Measurements from ENCODE around the gene HS6ST2.
A peak's percentile ranks its signal among the peaks of the same experiment; 100 is the strongest.
"Not testable (repeated sequence)": the region's sequence is repeated elsewhere in the genome, so short reads cannot be mapped to it uniquely, and the experiment has no call there.

The HS6ST2 gene

GRCh38 chrX:132958091-132958703, at the start of gene HS6ST2:
Gene HS6ST2 (minus strand): TSS chrX:132958629.
- peak in 1 of 2 experiments; percentile 51 for DNase-seq

GRCh38 chrX:133007458-133007857, 49.0 kb upstream of the HS6ST2 start:
- DNase-seq = no peak

- no peak for DNase-seq
These were observed 47.2 kb upstream of the HS6ST2 start for GRCh38 chrX:133005616-133006015.

GRCh38 chrX:133005042-133005441, 46.6 kb upstream of the HS6ST2 start:
- DNase-seq = peak in 1 of 2 experiments; percentile 20

GRCh38 chrX:132999209-132999608, 40.8 kb upstream of the HS6ST2 start:
- no peak for DNase-seq

- no peak for DNase-seq
These were observed 32.4 kb upstream of the HS6ST2 start for GRCh38 chrX:132990835-132991234.

- no peak for DNase-seq
These were observed 28.1 kb upstream of the HS6ST2 start for GRCh38 chrX:132986556-132986955.

GRCh38 chrX:132984058-132984650, 25.7 kb upstream of the HS6ST2 start:
- no peak for DNase-seq

- no peak for DNase-seq
These were observed 25.1 kb upstream of the HS6ST2 start for GRCh38 chrX:132983496-132983895.

GRCh38 chrX:132980035-132980434, 21.6 kb upstream of the HS6ST2 start:
- DNase-seq = not testable (repeated sequence)

GRCh38 chrX:132968296-132968949, 10.0 kb upstream of the HS6ST2 start:
- no peak for DNase-seq

GRCh38 chrX:132967049-132967448, 8.6 kb upstream of the HS6ST2 start:
- no peak for DNase-seq

GRCh38 chrX:132965461-132965860, 7.0 kb upstream of the HS6ST2 start:
- DNase-seq = no peak

- no peak for DNase-seq
These were observed 3.1 kb upstream of the HS6ST2 start for GRCh38 chrX:132961511-132961910.

GRCh38 chrX:132957211-132958090, 978 bp downstream of the HS6ST2 start:
- DNase-seq = peak in 1 of 2 experiments; percentile 42

GRCh38 chrX:132956421-132957210, 1.8 kb downstream of the HS6ST2 start:
- peak in 1 of 2 experiments; percentile 42 for DNase-seq

- DNase-seq = no peak
These were observed 2.7 kb downstream of the HS6ST2 start for GRCh38 chrX:132955690-132956089.

GRCh38 chrX:132954323-132954722, 4.1 kb downstream of the HS6ST2 start:
- DNase-seq = peak in 1 of 2 experiments; percentile 10

GRCh38 chrX:132953354-132953753, 5.1 kb downstream of the HS6ST2 start:
- DNase-seq = no peak

GRCh38 chrX:132948648-132949260, 9.7 kb downstream of the HS6ST2 start:
- DNase-seq = peak in 1 of 2 experiments; percentile 38

GRCh38 chrX:132945055-132945599, 13.3 kb downstream of the HS6ST2 start:
- not testable (repeated sequence) for DNase-seq

Measured in NCI-H526 (cell line).